ENCODE results near the gene ISG20L2.

- TF ChIP-seq CTCF (IDR thresholded peaks at IDR 0.05) (no peak), POLR2A (IDR thresholded peaks at IDR 0.05) (no peak)
Measured at GRCh38 chr1:156704930-156705320, 23.6 kb downstream of the ISG20L2 start.
